GM23338 (cell line): Measurements from ENCODE around the gene DPYD. TPM values are rescaled to one million over a fixed set of nuclear protein-coding genes. Genes with fewer than 3 reads are reported as not detected.

Source experiments
- ATAC-seq: fragments of 200-7000 bp; cut with Tn5 transposase; 3 replicates; pipeline ENCODE4 v1.9.1; 2020
- DNase-seq: peaks from one replicate; pipeline ENCODE4 v3.0.0-alpha.2; 2015; ENCODE audit warnings: low spot score
- H2AFZ ChIP-seq: fragments of 200-600 bp; sonication (generic); 2 replicates; pipeline ENCODE4 v1.8.0; 2016; ENCODE audit warnings: antibody characterized with exemption, mild to moderate bottlenecking, moderate library complexity
- H3F3A ChIP-seq: fragments of 200-600 bp; sonication (generic); replicated peaks from 2 replicates; pipeline ENCODE4 v1.8.0; 2017; ENCODE audit warnings: antibody characterized with exemption, mixed run types, low read depth
- H3K27ac ChIP-seq: fragments of 200-600 bp; sonication (generic); 2 replicates; pipeline ENCODE4 v1.6.1; 2016; ENCODE audit warnings: low read depth
- H3K27me3 ChIP-seq: fragments of 200-600 bp; sonication (generic); 2 replicates; pipeline ENCODE4 v1.8.0; 2016; ENCODE audit warnings: mild to moderate bottlenecking, mixed run types, moderate library complexity; ENCODE audit not compliant: insufficient read depth
- H3K36me3 ChIP-seq: fragments of 200-600 bp; sonication (generic); 2 replicates; pipeline ENCODE4 v1.8.0; 2016; ENCODE audit warnings: mild to moderate bottlenecking; ENCODE audit not compliant: insufficient read depth
- H3K4me1 ChIP-seq: fragments of 200-600 bp; sonication (generic); 2 replicates; pipeline ENCODE4 v1.8.0; 2016; ENCODE audit warnings: mild to moderate bottlenecking, moderate library complexity; ENCODE audit not compliant: insufficient read depth
- H3K4me2 ChIP-seq: fragments of 200-600 bp; sonication (generic); 2 replicates; pipeline ENCODE4 v1.7.1; 2017; ENCODE audit warnings: mixed run types
- H3K4me3 ChIP-seq: fragments of 200-600 bp; sonication (generic); 2 replicates; pipeline ENCODE4 v1.6.1; 2016; ENCODE audit warnings: mixed run types
- H3K79me2 ChIP-seq: fragments of 200-600 bp; sonication (generic); replicated peaks from 2 replicates; pipeline ENCODE4 v1.8.0; 2017; ENCODE audit warnings: mild to moderate bottlenecking; ENCODE audit not compliant: insufficient read depth
- H3K9me2 ChIP-seq: fragments of 200-600 bp; sonication (generic); 2 replicates; pipeline ENCODE4 v1.8.0; 2017; ENCODE audit not compliant: insufficient read depth
- H4K20me1 ChIP-seq: fragments of 200-600 bp; sonication (generic); replicated peaks from 2 replicates; pipeline ENCODE4 v1.8.0; 2017; ENCODE audit warnings: mild to moderate bottlenecking; ENCODE audit not compliant: insufficient read depth
- H3K27ac Mint-ChIP-seq: 2 replicates; pipeline ENCODE4 v1.8.0; 2020; ENCODE audit warnings: inconsistent platforms, mild to moderate bottlenecking, moderate library complexity, mixed read lengths
- H3K27me3 Mint-ChIP-seq: 3 replicates; pipeline ENCODE4 v1.8.0; 2022; ENCODE audit warnings: low read depth, mild to moderate bottlenecking, moderate library complexity, mixed read lengths, inconsistent platforms; ENCODE audit not compliant: insufficient read depth, poor library complexity
- H3K36me3 Mint-ChIP-seq: 3 replicates; pipeline ENCODE4 v1.8.0; 2021; ENCODE audit warnings: low read depth, mild to moderate bottlenecking, inconsistent platforms, moderate library complexity, mixed read lengths
- H3K4me1 Mint-ChIP-seq: 3 replicates; pipeline ENCODE4 v1.8.0; 2020; ENCODE audit warnings: mild to moderate bottlenecking, inconsistent platforms, mixed read lengths
- H3K4me3 Mint-ChIP-seq: 3 replicates; pipeline ENCODE4 v1.8.0; 2021; ENCODE audit warnings: moderate library complexity, mild to moderate bottlenecking, inconsistent platforms, mixed read lengths
- H3K9me3 Mint-ChIP-seq: 3 replicates; pipeline ENCODE4 v1.8.0; 2020; ENCODE audit warnings: moderate library complexity, mild to moderate bottlenecking, inconsistent platforms, mixed read lengths
- CREB1 ChIP-seq: fragments of 250-450 bp; sonication (Bioruptor Pico); IDR thresholded peaks from 2 replicates; pipeline ENCODE4 v1.5.0; 2020; ENCODE audit warnings: low read depth, mild to moderate bottlenecking, moderate library complexity
- CTCF ChIP-seq, 2 experiments: fragments of 200-600 bp in 1 of 2; sonication (generic) in 1 of 2; conservative IDR thresholded peaks; 2 replicates each; pipeline versions ENCODE4 v1.5.1 to v1.6.1; 2016 to 2017; ENCODE audit warnings: antibody characterized with exemption in 2 of 2, low read depth in 2 of 2, mild to moderate bottlenecking in 2 of 2, moderate library complexity in 1 of 2
- EZH2 ChIP-seq: fragments of 200-600 bp; sonication (generic); IDR thresholded peaks from one replicate; pipeline ENCODE4 v1.8.0; 2017; ENCODE audit warnings: antibody characterized with exemption, mild to moderate bottlenecking, low read depth; ENCODE audit not compliant: unreplicated experiment
- JUNB ChIP-seq: IDR thresholded peaks from one replicate; pipeline ENCODE4 v1.6.1; 2016; ENCODE audit warnings: antibody characterized with exemption; ENCODE audit not compliant: unreplicated experiment
- NANOG ChIP-seq: IDR thresholded peaks from 2 replicates; pipeline ENCODE4 v1.6.1; 2016; ENCODE audit warnings: antibody characterized with exemption, borderline replicate concordance
- ZNF114 ChIP-seq: fragments of 250-450 bp; sonication (Bioruptor Pico); IDR thresholded peaks from 2 replicates; pipeline ENCODE4 v1.5.0; 2020; ENCODE audit warnings: mild to moderate bottlenecking, moderate library complexity
- polyA plus RNA-seq: library from polyadenylated mRNA; unstranded; fragments of >200 nt; fragmentation: Nextera tagmentation; extraction: Ambion mirVana; gene quantifications from 2 replicates; pipeline ENCODE4 v1.2.1, GENCODE V29; 2016
- total RNA-seq: library from RNA; depleted of rRNA; stranded (reverse); fragments of >200 nt; shearing (Covaris generic); gene quantifications from 2 replicates; pipeline ENCODE4 v1.2.3, GENCODE V29; 2014

Gene DPYD
- total and polyA plus RNA-seq, 2 experiments from 2014 or later = 0.50 to 1.6 TPM

- no peak for DNase-seq
- no peak overlapping the region for H3K27ac Mint-ChIP-seq
- H3K36me3 Mint-ChIP-seq = no peaks in the 10 kb centered on the region
- TF ChIP-seq CTCF (conservative IDR thresholded peaks at IDR 0.05; ENCODE audit: low read depth in 2 of 2) = no peak
- TF ChIP-seq CREB1 (CRISPR knock-in tag) = no peak
- TF ChIP-seq ZNF114 (CRISPR knock-in tag) = no peak
- TF ChIP-seq EZH2 = no peak
- TF ChIP-seq JUNB = no peak
- no peak overlapping the region for H3K4me2 ChIP-seq
- H3K27ac ChIP-seq = no peak overlapping the region
- H3K9me3 Mint-ChIP-seq = no peaks in the 10 kb centered on the region; the same call in 2 of the 3 replicates
- H3K27me3 Mint-ChIP-seq = peaks cover 2% of the 10 kb centered on the region
- H3F3A ChIP-seq = no peaks in the 10 kb centered on the region
- H2AFZ ChIP-seq = no peak overlapping the region
- H4K20me1 ChIP-seq = no peaks in the 10 kb centered on the region
- no peaks in the 10 kb centered on the region for H3K27me3 ChIP-seq
- H3K79me2 ChIP-seq = no peaks in the 10 kb centered on the region
- H3K36me3 ChIP-seq = no peaks in the 10 kb centered on the region
- no peak for ATAC-seq
- no peaks in the 10 kb centered on the region for H3K9me2 ChIP-seq
- no peak overlapping the region for H3K4me3 Mint-ChIP-seq
- H3K4me3 ChIP-seq = no peak overlapping the region
- peaks cover 17% of the 10 kb centered on the region for H3K4me1 Mint-ChIP-seq
- H3K4me1 ChIP-seq = peaks cover 10% of the 10 kb centered on the region; the same call in 1 of the 2 replicates
These were observed 181.2 kb downstream of the DPYD start for GRCh38 chr1:97739596-97740103.

- H3F3A ChIP-seq = no peaks in the 10 kb centered on the region
- no peak for TF ChIP-seq ZNF114 (CRISPR knock-in tag)
- TF ChIP-seq NANOG = no peak
- no peak for TF ChIP-seq CTCF (conservative IDR thresholded peaks at IDR 0.05; ENCODE audit: low read depth in 2 of 2)
- no peak for DNase-seq
- H3K79me2 ChIP-seq = no peaks in the 10 kb centered on the region
- H3K36me3 ChIP-seq = no peaks in the 10 kb centered on the region
- no peaks in the 10 kb centered on the region for H3K9me2 ChIP-seq
- H4K20me1 ChIP-seq = no peaks in the 10 kb centered on the region
- Mint-ChIP-seq H3K4me1 (peaks cover 14% of the 10 kb centered on the region), H3K36me3 (no peaks in the 10 kb centered on the region), H3K27me3 (peaks cover 2% of the 10 kb centered on the region), H3K9me3 (no peaks in the 10 kb centered on the region; the same call in 2 of the 3 replicates), H3K4me3 (no peak overlapping the region), H3K27ac (no peak overlapping the region)
- no peaks in the 10 kb centered on the region for H3K27me3 ChIP-seq
- ATAC-seq = no peak
- H3K4me1 ChIP-seq = peaks cover 7% of the 10 kb centered on the region; the same call in 1 of the 2 replicates
- H3K27ac ChIP-seq = no peak overlapping the region
- H3K4me2 ChIP-seq = no peak overlapping the region
- H2AFZ ChIP-seq = no peak overlapping the region
- no peak overlapping the region for H3K4me3 ChIP-seq
These were observed 182.6 kb downstream of the DPYD start for GRCh38 chr1:97738270-97738669.
